Stomach (tissue), 9 donors: ENCODE data around the gene MUS81. TPM values are rescaled to one million over a fixed set of nuclear protein-coding genes. Genes with fewer than 3 reads are reported as not detected.

ENCODE experiments used
- DNase-seq, 2 donors: peaks; one replicate each; pipeline versions ENCODE4 v3.0.0 to v3.0.0-alpha.2; 2013 to 2019
- H3K27ac ChIP-seq, 5 donors: fragments of 200-600 bp in 4 of 5; sonication (generic) in 4 of 5; one replicate each; pipeline ENCODE4 v1.5.1; 2013 to 2019; ENCODE audit warnings: mild to moderate bottlenecking in 1 of 5, moderate library complexity in 1 of 5
- H3K27me3 ChIP-seq, 3 donors: fragments of 200-600 bp; sonication (generic); one replicate each; pipeline ENCODE4 v1.5.1; 2017 to 2019; ENCODE audit warnings: mixed run types in 1 of 3
- H3K36me3 ChIP-seq, 4 donors: fragments of 200-600 bp; sonication (generic); 1 replicate in 3 of 4; 2 replicates in 1 of 4; pipeline ENCODE4 v1.5.1; 2016 to 2019
- H3K4me1 ChIP-seq, 4 donors: fragments of 200-600 bp; sonication (generic); one replicate each; pipeline ENCODE4 v1.5.1; 2016 to 2019
- H3K4me3 ChIP-seq, 4 donors: fragments of 200-600 bp; sonication (generic) in 3 of 4; one replicate each; pipeline ENCODE4 v1.5.1; 2016 to 2019; ENCODE audit warnings: mild to moderate bottlenecking in 1 of 4
- H3K9me3 ChIP-seq, 4 donors: fragments of 200-600 bp; sonication (generic); one replicate each; pipeline ENCODE4 v1.5.1; 2016 to 2019
- EP300 ChIP-seq: sonication (generic); formaldehyde crosslinking; IDR thresholded peaks from one replicate; pipeline ENCODE4 v1.6.1; 2017; ENCODE audit warnings: antibody characterized with exemption
- POLR2A ChIP-seq, 4 donors: fragments of 450-650 bp; IDR thresholded peaks; one replicate each; pipeline ENCODE4 v1.6.1; 2016; ENCODE audit warnings: antibody characterized with exemption in 4 of 4, control low read depth in 2 of 4, mild to moderate bottlenecking in 1 of 4, moderate library complexity in 1 of 4
- POLR2AphosphoS5 ChIP-seq, 3 donors: sonication (generic); formaldehyde crosslinking; IDR thresholded peaks; one replicate each; pipeline ENCODE4 v1.6.1; 2016; ENCODE audit warnings: antibody characterized with exemption in 3 of 3
- WGBS, 5 donors: extraction: QIAGEN DNeasy Blood & Tissue Kit in 3 of 5; methylation state at CpG; one replicate each; pipeline versions ENCODE4 v1.1.5 to v1.1.7; 2013 to 2018; 5-methylcytosine and 5-hydroxymethylcytosine counted together
- intact Hi-C: fragments of 100-400 bp; cut with DNase I; formaldehyde crosslinking; loops from one replicate; pipeline ENCODE4 v1.15.1; 2023; ENCODE audit warnings: low total_unique reads
- polyA plus RNA-seq, 3 donors: library from polyadenylated mRNA; stranded (reverse); fragments of 200-250 nt; gene quantifications; one replicate each; pipeline ENCODE4 v1.2.3, GENCODE V29; 2013
- total RNA-seq, 5 donors: library from RNA; depleted of rRNA; stranded (reverse); fragments of >200 nt; gene quantifications; one replicate each; pipeline versions ENCODE4 v1.1.0 to v1.2.3, GENCODE V29; 2014 to 2016
- TF ChIP-seq, protein P1 (sequence below), 7 experiments: fragments of 450-650 bp in 4 of 7; fragments of 200-600 bp in 3 of 7; sonication (generic) in 3 of 7; IDR thresholded peaks; one replicate each; pipeline ENCODE4 v1.5.1; 2016 to 2019; ENCODE audit warnings: antibody characterized with exemption in 7 of 7, control low read depth in 2 of 7, mild to moderate bottlenecking in 1 of 7
- donor health status: healthy with polysubstance abuse.
- donor health status: Bipolar disorder and iron deficiency.
- donor health status: healthy.

Gene MUS81
- total and polyA plus RNA-seq, 8 donors = 26.4 to 162 (median 48.8) TPM

DNA sequence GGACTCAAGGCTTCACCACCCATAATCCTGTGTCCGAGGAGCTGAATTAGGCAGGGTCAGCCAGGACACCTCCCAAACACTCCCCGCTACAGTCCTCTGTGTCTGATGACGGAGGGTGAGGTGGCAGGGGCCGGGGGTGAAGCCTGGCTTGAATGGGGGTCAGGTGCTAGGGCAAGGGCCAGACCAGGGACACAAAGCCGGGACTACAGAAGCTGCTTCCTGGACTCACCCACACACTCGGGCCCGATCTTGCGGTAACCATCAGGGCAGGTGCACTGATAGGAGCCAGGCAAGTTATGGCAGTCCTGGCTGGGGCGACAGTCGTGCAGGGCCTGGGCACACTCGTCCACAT, 10.1 kb downstream of the MUS81 start:
- intact Hi-C loops = no loop called here
- 73 to 78% (median 76%) methylated on average over 11 of the region's 11 CpGs for WGBS, 5 donors
- no peak for DNase-seq
- no peak overlapping the region for H3K4me3 ChIP-seq
- no peaks in the 10 kb centered on the region for H3K9me3 ChIP-seq
- H3K27ac ChIP-seq = peak overlapping the region in 2 of 5 donors; percentile 90 to 91
- H3K36me3 ChIP-seq = peaks cover 9 to 55% (median 43%) of the 10 kb centered on the region in 4 donors
- no peak for TF ChIP-seq POLR2AphosphoS5 (IDR thresholded peaks at IDR 0.05)
- TF ChIP-seq POLR2A (IDR thresholded peaks at IDR 0.05) = no peak
- TF ChIP-seq, protein P1, sequence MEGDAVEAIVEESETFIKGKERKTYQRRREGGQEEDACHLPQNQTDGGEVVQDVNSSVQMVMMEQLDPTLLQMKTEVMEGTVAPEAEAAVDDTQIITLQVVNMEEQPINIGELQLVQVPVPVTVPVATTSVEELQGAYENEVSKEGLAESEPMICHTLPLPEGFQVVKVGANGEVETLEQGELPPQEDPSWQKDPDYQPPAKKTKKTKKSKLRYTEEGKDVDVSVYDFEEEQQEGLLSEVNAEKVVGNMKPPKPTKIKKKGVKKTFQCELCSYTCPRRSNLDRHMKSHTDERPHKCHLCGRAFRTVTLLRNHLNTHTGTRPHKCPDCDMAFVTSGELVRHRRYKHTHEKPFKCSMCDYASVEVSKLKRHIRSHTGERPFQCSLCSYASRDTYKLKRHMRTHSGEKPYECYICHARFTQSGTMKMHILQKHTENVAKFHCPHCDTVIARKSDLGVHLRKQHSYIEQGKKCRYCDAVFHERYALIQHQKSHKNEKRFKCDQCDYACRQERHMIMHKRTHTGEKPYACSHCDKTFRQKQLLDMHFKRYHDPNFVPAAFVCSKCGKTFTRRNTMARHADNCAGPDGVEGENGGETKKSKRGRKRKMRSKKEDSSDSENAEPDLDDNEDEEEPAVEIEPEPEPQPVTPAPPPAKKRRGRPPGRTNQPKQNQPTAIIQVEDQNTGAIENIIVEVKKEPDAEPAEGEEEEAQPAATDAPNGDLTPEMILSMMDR (IDR thresholded peaks at IDR 0.05) = no peak
- no peak for TF ChIP-seq EP300
- H3K27me3 ChIP-seq = no peaks in the 10 kb centered on the region
- peaks cover 34 to 58% (median 41%) of the 10 kb centered on the region in 4 donors for H3K4me1 ChIP-seq

DNA sequence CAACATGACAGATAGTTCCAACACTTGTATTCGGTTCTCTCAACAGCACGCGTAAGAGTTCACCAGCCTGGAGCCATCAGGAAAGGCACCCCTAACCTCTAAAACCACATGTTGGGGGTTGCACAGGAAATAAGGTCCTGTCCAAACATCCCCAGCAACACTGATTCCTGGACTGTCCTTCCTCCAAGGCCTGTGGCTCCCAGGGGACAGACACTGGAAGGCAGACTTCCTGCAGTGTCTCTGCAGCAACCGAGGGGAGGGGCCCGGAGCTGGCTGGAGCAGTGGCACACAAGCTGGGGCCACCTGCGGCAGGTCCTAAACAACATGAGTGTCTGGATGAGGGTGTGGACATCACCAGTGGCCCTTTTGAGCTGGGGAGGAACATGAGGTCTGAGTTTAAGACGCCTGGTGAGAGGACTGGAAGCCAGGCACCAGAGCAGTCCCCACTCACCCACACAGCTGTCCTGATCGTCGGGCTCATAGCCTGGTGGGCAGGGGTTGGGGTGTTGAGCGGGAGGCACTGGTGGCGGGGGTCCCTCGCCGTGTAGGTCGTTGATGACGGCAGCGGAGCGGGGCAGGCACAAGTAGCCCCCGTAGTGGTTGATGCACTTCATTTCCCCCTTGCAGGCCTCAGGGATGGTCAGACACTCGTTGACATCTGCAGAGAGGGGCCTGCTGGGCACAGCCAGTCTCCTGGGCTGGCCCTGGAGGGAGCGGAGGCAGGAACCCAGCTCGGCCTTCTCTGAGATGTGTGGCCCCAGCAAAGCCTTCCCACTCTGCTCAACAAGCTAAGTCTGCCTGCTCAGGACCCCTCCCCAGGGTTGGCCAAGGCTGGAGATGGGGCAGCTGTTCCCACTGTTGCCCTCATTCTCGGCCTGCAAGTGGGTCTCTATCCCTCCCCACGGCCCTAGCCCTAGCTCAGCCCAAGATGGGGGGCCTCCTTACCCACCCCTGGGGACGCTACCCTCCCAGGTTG, 10.8 kb downstream of the MUS81 start:
- no peak for TF ChIP-seq POLR2AphosphoS5 (IDR thresholded peaks at IDR 0.05)
- TF ChIP-seq POLR2A (IDR thresholded peaks at IDR 0.05) = no peak
- no peak for TF ChIP-seq EP300
- TF ChIP-seq, protein P1 (IDR thresholded peaks at IDR 0.05) = no peak
- 58 to 74% (median 73%) methylated on average over 11 to 24 of the region's 24 CpGs for WGBS, 5 donors
- peak in 1 of 2 donors; percentile 53 for DNase-seq
- Histone ChIP-seq H3K27ac (peak overlapping the region in 4 of 5 donors; percentile 85 to 91 (median 88)), H3K27me3 (no peaks in the 10 kb centered on the region), H3K4me3 (peak overlapping the region; percentile 60 to 63 (median 62)), H3K4me1 (peaks cover 34 to 58% (median 41%) of the 10 kb centered on the region in 4 donors), H3K36me3 (peaks cover 2 to 48% (median 36%) of the 10 kb centered on the region in 4 donors), H3K9me3 (no peaks in the 10 kb centered on the region)
- intact Hi-C loops = no loop called here

DNA sequence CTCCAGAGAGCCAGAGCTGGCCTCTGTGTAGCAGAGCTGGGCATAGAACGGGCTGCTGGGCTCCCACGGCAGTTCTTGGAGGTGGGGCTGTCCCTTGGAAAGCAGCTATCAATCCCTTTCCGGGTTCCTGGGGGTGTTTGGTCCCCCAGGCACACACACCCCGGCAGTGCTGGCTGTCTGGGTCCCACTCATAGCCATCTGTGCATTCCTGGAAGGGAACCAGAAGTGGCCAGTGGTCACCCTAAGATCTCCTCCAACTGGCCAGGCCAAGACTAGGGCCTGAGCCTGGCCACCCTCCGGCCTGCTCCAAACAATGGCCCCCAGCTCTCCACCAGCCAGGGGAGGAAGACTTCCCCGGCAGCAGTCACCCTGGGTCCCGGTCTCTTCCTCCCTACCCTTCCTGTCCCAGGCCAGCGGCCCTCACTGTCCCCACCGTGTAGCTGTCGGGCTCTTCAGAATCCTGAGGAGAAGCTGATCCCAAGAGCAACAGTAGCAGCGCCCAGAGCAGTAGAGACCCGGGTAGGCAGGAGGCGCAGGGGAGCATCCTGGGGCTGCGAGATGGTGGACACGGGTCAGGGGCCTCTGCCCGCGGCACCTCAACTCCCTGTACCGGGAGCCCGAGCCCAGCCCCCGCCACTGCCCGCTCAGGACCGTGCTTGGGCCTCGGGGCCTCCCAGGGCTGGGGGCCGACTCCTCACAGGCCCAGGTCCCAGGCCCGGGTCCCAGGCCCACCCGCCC, 11.7 kb downstream of the MUS81 start:
- Histone ChIP-seq H3K4me1 (peaks cover 34 to 55% (median 41%) of the 10 kb centered on the region in 4 donors), H3K9me3 (no peaks in the 10 kb centered on the region), H3K36me3 (peaks cover 0 to 38% (median 26%) of the 10 kb centered on the region in 4 donors), H3K27me3 (no peaks in the 10 kb centered on the region), H3K4me3 (peak overlapping the region; percentile 60 to 63 (median 62)), H3K27ac (peak overlapping the region; percentile 48 to 91 (median 87))
- 29 to 51% (median 47%) methylated on average over 10 to 26 of the region's 26 CpGs for WGBS, 5 donors
- peak in 1 of 2 donors; percentile 55 for DNase-seq
- no peak for TF ChIP-seq POLR2AphosphoS5 (IDR thresholded peaks at IDR 0.05)
- intact Hi-C loops = no loop called here

DNA sequence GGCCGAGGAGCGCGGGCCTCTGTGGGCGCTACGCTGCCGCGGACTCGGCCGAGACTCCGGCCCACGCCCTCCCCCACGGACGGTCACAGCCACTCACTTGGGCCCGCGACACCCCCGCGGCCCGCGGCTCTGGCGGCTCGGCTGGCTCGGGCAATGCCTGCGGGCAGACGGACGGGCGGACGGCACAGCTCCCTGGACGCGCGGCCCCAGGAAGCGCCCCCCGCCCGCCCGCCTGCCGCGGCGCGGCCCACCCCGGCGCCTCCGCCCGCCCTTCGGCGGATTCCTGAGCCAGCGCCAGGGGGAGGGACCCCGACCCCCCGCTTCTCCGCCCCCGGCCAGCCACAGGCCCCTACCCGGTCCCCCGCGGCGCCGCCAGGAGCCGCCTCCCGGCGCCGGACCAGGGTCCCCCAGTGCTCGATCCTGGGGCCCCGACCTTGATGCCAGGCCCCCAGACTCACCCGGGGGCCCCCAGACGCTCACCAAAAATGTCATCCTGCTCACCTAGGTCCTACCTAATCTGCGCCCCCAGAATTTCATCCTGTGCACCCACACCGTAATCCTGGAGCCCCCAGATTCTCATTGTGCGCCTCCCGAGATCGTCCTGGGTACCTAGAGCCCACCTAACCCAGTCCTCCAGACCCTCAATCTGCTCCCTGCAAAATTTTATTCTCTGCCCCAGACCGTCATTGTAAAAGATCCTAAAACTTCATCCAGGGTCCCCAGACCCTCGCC, 12.5 kb downstream of the MUS81 start, which contains the start of gene EFEMP2:
EFEMP2 (minus strand) TSS at position 215 of the 732 bp plus-strand sequence. CDS start 446 bp downstream, outside the sequence.
- Histone ChIP-seq H3K9me3 (no peaks in the 10 kb centered on the region), H3K27ac (peak within 1 kb of the TSS; percentile 78 to 91 (median 87)), H3K4me1 (peaks cover 34 to 47% (median 39%) of the 10 kb centered on the region in 4 donors), H3K4me3 (peak within 1 kb of the TSS; percentile 60 to 63 (median 62)), H3K36me3 (peaks cover 0 to 30% (median 19%) of the 10 kb centered on the region in 4 donors), H3K27me3 (no peaks in the 10 kb centered on the region)
- DNase-seq = peak in 1 of 2 donors; percentile 88
- 1 to 2% (median 1%) methylated on average over 8 to 69 of the region's 69 CpGs for WGBS, 5 donors
- intact Hi-C loops = no loop called here
- TF ChIP-seq EP300 = no peak
- TF ChIP-seq, protein P1 (IDR thresholded peaks at IDR 0.05) = no peak
- TF ChIP-seq POLR2A (IDR thresholded peaks at IDR 0.05) = no peak
- TF ChIP-seq POLR2AphosphoS5 (IDR thresholded peaks at IDR 0.05) = no peak
